CD4-positive, alpha-beta T cell treated with Interleukin-6 at 100 ng/mL for 8 hours (primary cell): ENCODE data around the gene ZNF527.
"Not testable (repeated sequence)": the region's sequence is repeated elsewhere in the genome, so short reads cannot be mapped to it uniquely, and the experiment has no call there.

Experiments used
- DNase-seq: peaks from one replicate; pipeline ENCODE4 v3.0.0-alpha.2; 2020; ENCODE audit warnings: mixed read lengths, low spot score

ZNF527 gene

DNA sequence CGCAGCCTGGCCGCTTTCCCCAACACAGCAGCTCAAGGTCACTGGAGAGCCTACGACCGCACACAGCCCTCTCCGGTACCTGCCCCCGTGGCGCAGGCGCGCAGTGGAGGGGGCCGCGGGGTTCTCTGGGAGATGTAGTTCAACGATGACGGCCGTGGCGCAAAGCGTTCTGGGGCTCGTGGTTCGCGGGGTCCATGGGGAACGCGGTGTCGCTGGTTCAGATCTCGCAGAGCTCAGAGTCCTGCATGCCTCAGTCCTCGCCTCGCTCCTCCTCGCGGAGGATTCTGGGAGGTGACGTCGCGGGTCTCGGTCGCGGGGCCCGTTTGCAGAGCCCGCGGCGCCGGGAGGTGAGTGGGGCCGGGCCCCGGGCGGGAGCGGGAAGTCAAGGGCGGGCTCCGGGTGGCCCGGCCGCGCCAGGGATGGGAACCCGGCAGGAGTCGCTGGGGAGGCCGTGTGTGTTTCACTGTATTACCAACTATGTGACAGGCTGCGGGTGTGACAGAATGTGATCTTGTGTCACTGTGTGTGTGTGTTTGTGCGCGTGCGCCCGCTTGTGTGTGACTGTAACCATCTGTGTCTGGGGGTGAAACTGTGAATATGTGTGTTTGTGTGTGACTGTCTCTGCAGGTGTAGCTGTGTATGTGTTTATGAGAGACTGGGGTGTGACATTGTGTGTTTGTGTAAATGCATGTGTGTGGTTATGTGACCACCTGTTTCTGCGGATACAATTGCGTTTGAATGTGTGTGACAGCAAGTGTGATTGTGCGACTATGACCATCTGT lies at the start of gene ZNF527:
Gene ZNF527, plus strand, starts transcription at position 220 of the 782 bp plus-strand sequence. CDS start 3,100 bp downstream, outside the sequence.
- peak; percentile 96 for DNase-seq

DNA sequence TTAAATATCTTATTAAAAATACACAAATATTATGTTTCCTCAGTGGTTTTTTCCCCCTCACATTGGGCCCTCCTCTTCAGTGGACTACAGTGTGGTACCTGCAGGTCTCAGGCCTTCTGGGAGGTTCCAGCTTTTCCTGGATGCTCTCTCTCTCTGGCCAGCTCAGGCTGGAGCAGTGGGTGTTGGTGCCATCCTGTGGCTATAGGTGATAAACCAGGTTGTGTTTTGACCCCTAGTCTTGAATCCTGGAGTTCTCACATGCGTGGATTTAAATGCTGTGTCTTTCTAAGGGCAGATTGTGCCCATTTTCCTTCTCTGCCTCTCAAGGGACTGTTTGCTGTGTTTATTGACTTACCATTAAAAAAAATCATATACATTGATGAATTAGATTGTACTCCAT lies 41.2 kb upstream of the ZNF527 start:
- no peak for DNase-seq

GRCh38 chr19:37332839-37333238 lies 38.1 kb upstream of the ZNF527 start:
- no peak for DNase-seq

DNA sequence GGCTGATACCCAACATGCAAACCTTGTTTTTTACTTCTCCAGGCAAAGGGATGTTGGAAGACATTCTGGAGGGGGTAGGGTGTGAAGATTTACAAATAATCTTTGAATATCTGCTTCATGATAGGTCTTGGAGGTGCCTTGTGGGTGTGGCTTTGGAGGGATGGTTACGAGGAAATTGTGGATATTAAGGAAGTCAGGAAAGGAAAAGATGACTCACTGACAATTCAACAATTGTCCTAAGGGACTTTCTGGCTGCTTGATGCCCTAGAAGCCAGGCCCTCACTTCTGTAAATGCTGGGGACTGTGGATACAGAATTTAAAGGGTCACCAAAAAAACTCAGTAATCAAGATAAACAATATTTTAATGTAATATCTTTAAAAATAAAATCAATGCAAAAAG lies 37.4 kb upstream of the ZNF527 start:
- no peak for DNase-seq

DNA sequence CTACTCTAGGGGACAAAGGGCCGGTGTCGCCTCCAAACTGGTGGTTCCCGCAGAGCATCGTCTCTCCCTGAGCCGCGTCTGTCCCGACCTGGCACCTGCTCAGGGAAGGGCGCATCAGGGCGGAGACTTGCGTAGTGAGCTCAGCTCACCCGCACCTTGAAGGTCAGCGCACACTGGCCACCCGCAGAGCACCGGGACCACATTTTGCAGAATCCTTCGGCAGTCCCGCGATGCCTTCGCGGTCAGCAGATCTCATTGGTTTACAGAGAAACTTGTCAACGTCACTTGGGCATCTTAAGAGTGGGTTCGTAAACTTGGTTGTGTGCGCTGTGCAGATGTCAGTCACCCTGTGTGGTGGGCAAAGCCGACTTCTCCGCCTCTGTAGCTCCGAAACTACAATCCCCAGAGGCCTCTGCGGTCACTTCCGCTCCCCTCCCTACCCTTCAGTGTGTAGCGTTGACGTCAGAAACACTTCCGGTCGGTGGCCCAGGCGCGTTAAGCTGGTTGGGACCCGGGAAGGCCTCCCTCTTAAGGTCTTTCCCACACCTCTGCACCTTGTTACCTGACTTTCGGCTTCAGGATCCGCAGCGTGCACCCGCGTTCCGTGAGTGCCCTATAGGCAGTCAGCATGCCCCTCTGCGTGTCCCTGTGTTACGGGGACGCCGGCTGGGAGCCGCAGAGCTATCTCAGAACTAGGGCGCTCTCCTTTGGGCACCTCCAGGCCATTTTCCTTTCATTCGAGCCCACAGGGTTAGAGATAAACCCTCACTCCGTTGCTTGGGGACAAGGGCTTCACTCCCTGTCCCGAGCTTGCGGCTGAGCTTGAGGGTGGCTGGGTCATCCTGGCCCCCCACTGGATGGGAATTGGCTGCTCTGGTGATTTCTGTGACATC lies 36.5 kb upstream of the ZNF527 start:
- DNase-seq: peak; percentile 88

- no peak for DNase-seq
Measured at GRCh38 chr19:37342753-37343152, 28.1 kb upstream of the ZNF527 start.

GRCh38 chr19:37346091-37346490 lies 24.8 kb upstream of the ZNF527 start:
- no peak for DNase-seq

GRCh38 chr19:37348060-37348459 lies 22.8 kb upstream of the ZNF527 start:
- no peak for DNase-seq

DNA sequence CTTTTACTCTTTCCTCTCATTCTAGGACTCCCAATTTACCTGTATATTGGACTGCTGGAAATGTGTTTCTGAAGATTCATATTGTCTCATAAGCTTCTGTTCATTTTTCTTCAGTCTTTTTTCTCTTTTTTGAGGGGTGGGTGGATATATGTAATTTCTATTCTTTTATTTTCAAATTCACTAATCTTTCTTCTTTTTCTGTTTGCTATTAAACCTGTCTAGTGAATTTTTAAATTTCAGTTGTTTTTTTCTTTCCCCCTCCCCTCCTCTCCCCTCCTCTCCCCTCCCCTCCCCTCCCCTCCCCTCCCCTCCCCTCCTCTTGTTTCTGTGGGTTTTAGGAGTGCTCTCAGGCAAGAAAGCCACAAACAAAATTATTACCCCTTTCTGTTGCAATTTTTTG lies 16.9 kb upstream of the ZNF527 start:
- DNase-seq: no peak

DNA sequence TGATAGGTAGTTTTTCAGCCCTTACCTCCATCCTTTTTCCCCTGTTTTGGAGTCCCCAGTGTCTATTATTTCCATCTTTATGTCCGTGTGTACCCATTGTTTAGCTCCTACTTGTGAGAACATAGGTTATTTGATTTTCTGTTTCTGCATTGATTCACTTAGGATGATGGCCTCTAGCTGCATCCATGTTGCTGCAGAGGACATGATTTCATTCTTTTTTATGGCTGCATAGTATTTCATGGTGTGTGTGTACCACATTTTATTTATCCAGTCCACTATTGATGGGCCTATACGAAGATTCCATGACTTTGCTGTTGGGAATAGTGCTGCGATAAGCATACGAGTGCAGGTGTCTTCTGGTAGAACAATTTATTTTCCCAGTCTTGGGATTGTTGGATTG lies 15.0 kb upstream of the ZNF527 start:
- no peak for DNase-seq

GRCh38 chr19:37361994-37362393 lies 8.9 kb upstream of the ZNF527 start:
- DNase-seq: no peak

DNA sequence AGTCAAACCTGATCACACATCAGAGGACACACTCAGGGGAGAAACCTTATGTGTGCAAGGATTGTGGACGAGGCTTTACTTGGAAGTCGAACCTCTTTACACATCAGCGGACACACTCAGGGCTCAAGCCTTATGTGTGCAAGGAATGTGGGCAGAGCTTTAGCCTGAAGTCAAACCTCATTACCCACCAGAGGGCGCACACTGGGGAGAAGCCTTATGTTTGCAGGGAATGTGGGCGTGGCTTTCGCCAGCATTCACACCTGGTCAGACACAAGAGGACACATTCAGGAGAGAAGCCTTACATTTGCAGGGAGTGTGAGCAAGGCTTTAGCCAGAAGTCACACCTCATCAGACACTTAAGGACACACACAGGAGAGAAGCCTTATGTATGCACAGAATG lies 8.2 kb upstream of the ZNF527 start:
- DNase-seq: no peak

DNA sequence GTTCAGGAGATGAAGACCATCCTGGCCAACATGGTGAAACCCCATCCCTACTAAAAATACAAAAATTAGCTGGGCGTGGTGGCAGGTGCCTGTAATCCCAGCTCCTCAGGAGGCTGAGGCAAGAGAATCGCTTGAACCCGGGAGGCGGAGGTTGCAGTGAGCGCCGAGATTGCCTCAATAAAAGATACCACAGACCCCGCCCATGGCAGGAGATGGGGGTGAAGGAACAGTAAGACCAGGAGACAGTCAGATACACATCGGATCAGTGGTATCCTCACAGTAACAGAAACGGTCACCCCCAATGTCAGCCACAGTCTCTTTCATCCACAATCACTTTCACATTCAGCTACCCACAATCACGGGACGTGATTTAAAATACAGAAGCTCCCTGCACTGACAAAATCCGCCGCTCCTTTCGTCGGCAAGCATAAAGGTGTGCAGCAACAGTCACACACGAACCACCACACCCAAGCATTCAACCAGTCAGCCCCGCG lies 466 bp upstream of the ZNF527 start:
- DNase-seq: not testable (repeated sequence)

- no peak for DNase-seq
Measured at GRCh38 chr19:37389234-37389633, 18.3 kb downstream of the ZNF527 start.

- not testable (repeated sequence) for DNase-seq
Measured at GRCh38 chr19:37391399-37391798, 20.5 kb downstream of the ZNF527 start.

DNA sequence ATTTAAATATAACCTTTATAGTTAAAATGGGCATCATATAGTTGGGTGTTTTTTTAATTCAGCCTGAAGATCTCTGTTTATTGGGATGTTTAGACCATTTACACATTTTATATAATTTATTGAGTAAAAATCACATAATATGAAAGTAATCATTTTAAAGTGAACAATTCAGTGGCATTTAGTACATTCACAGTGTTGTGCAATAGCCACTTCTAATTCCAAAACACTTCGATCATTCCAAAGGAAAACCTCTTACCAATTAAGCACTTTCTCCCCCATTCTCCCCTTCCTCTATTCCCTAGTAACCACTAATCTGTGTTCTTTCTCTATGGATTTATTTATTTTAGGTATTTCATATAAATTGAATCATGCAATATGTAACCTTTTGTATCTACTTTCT lies 30.2 kb downstream of the ZNF527 start:
- no peak for DNase-seq

GRCh38 chr19:37403403-37403802 lies 32.5 kb downstream of the ZNF527 start:
- no peak for DNase-seq

DNA sequence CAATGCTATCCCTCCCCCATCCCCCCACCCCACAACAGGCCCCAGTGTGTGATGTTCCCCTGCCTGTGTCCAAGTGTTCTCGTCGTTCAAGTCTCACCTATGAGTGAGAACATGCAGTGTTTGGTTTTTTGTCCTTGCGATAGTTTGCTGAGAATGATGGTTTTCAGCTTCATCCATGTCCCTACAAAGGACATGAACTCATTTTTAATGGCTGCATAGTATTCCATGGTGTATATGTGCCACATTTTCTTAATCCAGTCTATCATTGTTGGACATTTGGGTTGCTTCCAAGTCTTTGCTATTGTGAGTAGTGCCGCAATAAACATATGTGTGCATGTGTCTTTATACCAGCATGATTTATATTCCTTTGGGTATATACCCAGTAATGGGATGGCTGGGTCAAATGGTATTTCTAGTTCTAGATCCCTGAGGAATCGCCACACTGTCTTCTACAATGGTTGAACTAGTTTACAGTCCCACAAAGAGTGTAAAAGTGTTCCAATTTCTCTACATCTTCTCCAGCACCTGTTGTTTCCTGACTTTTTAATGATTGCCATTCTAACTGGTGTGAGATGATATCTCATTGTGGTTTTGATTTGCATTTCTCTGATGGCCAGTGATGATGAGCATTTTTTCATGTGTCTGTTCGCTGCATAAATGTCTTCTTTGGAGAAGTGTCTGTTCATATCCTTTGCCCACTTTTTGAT lies 35.4 kb downstream of the ZNF527 start:
- not testable (repeated sequence) for DNase-seq

- DNase-seq: no peak
Measured at GRCh38 chr19:37412700-37413099, 41.8 kb downstream of the ZNF527 start.

DNA sequence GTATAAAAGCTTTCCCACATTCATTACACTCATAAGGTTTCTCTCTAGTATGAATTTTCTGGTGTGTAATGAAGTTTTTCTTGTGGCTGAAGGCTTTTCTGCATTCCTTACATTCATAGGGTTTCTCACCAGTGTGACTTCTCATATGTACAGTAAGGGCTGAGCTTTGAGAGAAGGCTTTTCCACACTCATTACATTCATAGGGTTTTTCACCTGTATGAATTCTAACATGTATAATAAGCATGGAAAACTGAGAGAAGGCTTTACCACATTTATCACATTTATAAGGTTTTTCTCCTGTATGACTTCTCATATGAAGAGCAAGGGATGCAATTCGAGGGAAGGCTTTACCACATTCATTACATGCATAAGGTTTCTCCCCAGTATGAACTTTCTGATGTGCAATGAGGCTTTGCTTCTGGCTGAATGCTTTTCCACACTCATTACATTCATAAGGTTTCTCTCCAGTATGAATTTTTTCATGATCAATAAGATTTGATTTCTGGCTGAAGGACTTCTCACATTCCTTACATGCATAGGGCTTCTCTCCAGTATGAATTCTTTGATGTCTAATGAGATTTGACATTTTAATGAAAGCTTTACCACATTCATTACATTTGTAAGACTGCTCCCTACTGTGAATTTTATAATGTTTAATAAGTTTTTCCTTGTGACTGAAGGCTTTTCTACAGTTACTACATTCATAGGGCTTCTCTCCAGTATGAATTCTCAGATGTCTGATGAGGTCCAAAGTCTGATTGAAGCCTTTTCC lies 42.6 kb downstream of the ZNF527 start:
- no peak for DNase-seq
